HepG2 (cell line): ENCODE results near the gene GFOD1. TPM values are rescaled to one million over a fixed set of nuclear protein-coding genes. Genes with fewer than 3 reads are reported as not detected.

ENCODE experiments used
- ATAC-seq: fragments of 200-7000 bp; cut with Tn5 transposase; 3 replicates; pipeline ENCODE4 v1.9.1; 2020; ENCODE audit warnings: mild to moderate bottlenecking, moderate library complexity
- BruUV-seq: library from RNA; stranded (reverse); fragments of 400-500 nt; replicated peaks from 2 replicates; lab custom pipeline; 2021; lab: Mats Ljungman, UMichigan
- CTCF ChIA-PET: fragments of 300-600 bp; formaldehyde crosslinking; extraction: SDS; loops from one replicate; lab custom pipeline; 2021; ENCODE audit warnings: low total read pairs, inconsistent platforms, low intra/inter-chr PET ratio; lab: Yijun Ruan, JAX
- POLR2A ChIA-PET: fragments of 350-600 bp; sonication (Branson Sonifier 250); formaldehyde crosslinking; loops from one replicate; lab custom pipeline; 2020; ENCODE audit warnings: antibody characterized with exemption, inconsistent platforms; lab: Yijun Ruan, JAX
- DNase-seq: peaks from one replicate; pipeline ENCODE4 v3.0.0-alpha.2; 2015; ENCODE audit warnings: low spot score
- FAIRE-seq: peaks from 3 replicates; lab custom pipeline; 2011; peaks lifted over from hg19 to GRCh38; lab: Jason Lieb, UNC
- H2AFZ ChIP-seq: one replicate; pipeline ENCODE4 v1.6.1; 2011; ENCODE audit warnings: low read length, inconsistent platforms
- H3K27ac ChIP-seq: fragments of 300-600 bp; 3 replicates; pipeline ENCODE4 v1.8.0; 2011; ENCODE audit warnings: mixed run types, mild to moderate bottlenecking, mixed read lengths, low read length, inconsistent platforms; ENCODE audit not compliant: insufficient read depth; ENCODE audit errors: extremely low read length
- H3K27me3 ChIP-seq, 2 experiments: fragments of 200-600 bp in 1 of 2; 2 replicates in 1 of 2; 3 replicates in 1 of 2; pipeline versions ENCODE4 v1.6.0 to v1.8.0; 2011; ENCODE audit warnings: low read length in 2 of 2, mild to moderate bottlenecking in 2 of 2, moderate library complexity in 2 of 2, inconsistent platforms in 1 of 2; ENCODE audit not compliant: insufficient read depth in 2 of 2, control insufficient read depth in 1 of 2
- H3K36me3 ChIP-seq, 2 experiments: fragments of 200-600 bp in 1 of 2; replicated peaks in 1 of 2; 2 replicates in 1 of 2; 3 replicates in 1 of 2; pipeline versions ENCODE4 v1.5.1 to v1.8.0; 2011; ENCODE audit warnings: low read length in 2 of 2, inconsistent platforms in 1 of 2; ENCODE audit not compliant: insufficient read depth in 2 of 2, control insufficient read depth in 1 of 2
- H3K4me1 ChIP-seq: 2 replicates; pipeline ENCODE4 v1.5.1; 2012; ENCODE audit warnings: low read length, inconsistent platforms; ENCODE audit not compliant: insufficient read depth
- H3K4me2 ChIP-seq: 2 replicates; pipeline ENCODE4 v1.6.0; 2011; ENCODE audit warnings: low read depth, low read length, inconsistent platforms
- H3K4me3 ChIP-seq, 3 experiments: fragments of 200-600 bp in 1 of 3; sonication (generic), shearing (Covaris generic) in 1 of 3; replicated peaks in 1 of 3; 2 replicates each; pipeline ENCODE4 v1.5.1; 2011 to 2016; ENCODE audit warnings: low read length in 3 of 3, inconsistent platforms in 2 of 3, low read depth in 2 of 3, mild to moderate bottlenecking in 2 of 3, control low read depth in 1 of 3, mixed read lengths in 1 of 3; ENCODE audit not compliant: insufficient read depth in 1 of 3
- H3K79me2 ChIP-seq: one replicate; pipeline ENCODE4 v1.6.1; 2011; ENCODE audit warnings: low read length, inconsistent platforms; ENCODE audit not compliant: insufficient read depth
- H3K9ac ChIP-seq: 2 replicates; pipeline ENCODE4 v1.6.0; 2011; ENCODE audit warnings: mild to moderate bottlenecking, low read depth, low read length, inconsistent platforms; ENCODE audit not compliant: insufficient read depth
- H3K9me3 ChIP-seq: 2 replicates; pipeline ENCODE4 v1.5.1; 2012; ENCODE audit warnings: mild to moderate bottlenecking, low read length
- H4K20me1 ChIP-seq: 2 replicates; pipeline ENCODE4 v1.6.0; 2011; ENCODE audit warnings: inconsistent platforms, mild to moderate bottlenecking, low read length, moderate library complexity; ENCODE audit not compliant: insufficient read depth
- CCAR2 ChIP-seq: fragments of 200-400 bp; formaldehyde crosslinking; optimal IDR thresholded peaks from 2 replicates; pipeline ENCODE3; 2018; ENCODE audit warnings: low read depth, mild to moderate bottlenecking, low read length, moderate library complexity
- HNRNPUL1 ChIP-seq: fragments of 200-400 bp; formaldehyde crosslinking; IDR thresholded peaks from 2 replicates; pipeline ENCODE4 v1.6.1; 2017; ENCODE audit warnings: low read depth, mild to moderate bottlenecking, low read length, moderate library complexity
- KLF12 ChIP-seq: sonication (generic); formaldehyde crosslinking; IDR thresholded peaks from 2 replicates; pipeline ENCODE4 v1.4.0; 2020; ENCODE audit warnings: missing genetic modification reagents, borderline replicate concordance
- MIXL1 ChIP-seq: IDR thresholded peaks from 2 replicates; pipeline ENCODE4 v1.6.1; 2016
- REPIN1 ChIP-seq: sonication (generic); formaldehyde crosslinking; IDR thresholded peaks from 2 replicates; pipeline ENCODE4 v1.8.0; 2022; ENCODE audit warnings: missing genetic modification reagents, low read depth, mild to moderate bottlenecking, borderline replicate concordance
- SMAD9 ChIP-seq: sonication (generic); formaldehyde crosslinking; IDR thresholded peaks from 2 replicates; pipeline ENCODE4 v1.5.1; 2020; ENCODE audit warnings: mild to moderate bottlenecking, missing genetic modification reagents
- SRSF4 ChIP-seq: fragments of 200-400 bp; formaldehyde crosslinking; IDR thresholded peaks from one replicate; pipeline ENCODE4 v1.6.1; 2018; ENCODE audit warnings: mild to moderate bottlenecking, low read depth, low read length, moderate library complexity; ENCODE audit not compliant: poor library complexity, severe bottlenecking
- TBP ChIP-seq: sonication (generic); formaldehyde crosslinking; IDR thresholded peaks from 2 replicates; pipeline ENCODE4 v1.5.0; 2020; ENCODE audit warnings: missing genetic modification reagents
- ZNF224 ChIP-seq: sonication (generic); formaldehyde crosslinking; IDR thresholded peaks from 2 replicates; pipeline ENCODE4 v1.5.0; 2020; ENCODE audit warnings: mild to moderate bottlenecking, missing genetic modification reagents
- ZNF616 ChIP-seq: sonication (generic); formaldehyde crosslinking; IDR thresholded peaks from 2 replicates; pipeline ENCODE4 v1.5.0; 2020; ENCODE audit warnings: low read depth, mild to moderate bottlenecking, missing genetic modification reagents
- ZNF703 ChIP-seq: sonication (generic); formaldehyde crosslinking; IDR thresholded peaks from 2 replicates; pipeline ENCODE4 v1.5.1; 2020; ENCODE audit warnings: missing genetic modification reagents, mild to moderate bottlenecking, moderate library complexity, borderline replicate concordance
- ZNF709 ChIP-seq: sonication (generic); formaldehyde crosslinking; IDR thresholded peaks from 2 replicates; pipeline ENCODE4 v1.5.0; 2020; ENCODE audit warnings: mild to moderate bottlenecking, missing genetic modification reagents
- ZNF75D ChIP-seq: sonication (generic); formaldehyde crosslinking; IDR thresholded peaks from 2 replicates; pipeline ENCODE4 v1.8.1; 2023; ENCODE audit warnings: missing genetic modification reagents, mild to moderate bottlenecking, borderline replicate concordance
- WGBS: methylation state at CpG from one replicate; pipeline ENCODE4 v1.1.6; 2017; ENCODE audit warnings: low lambda C conversion rate; 5-methylcytosine and 5-hydroxymethylcytosine counted together
- in situ Hi-C: cut with HindIII; loops from 2 replicates; pipeline ENCODE4 v1.10.0; 2017; ENCODE audit warnings: low pct_unique_long_range_greater_than_20kb; ENCODE audit not compliant: extremely low pct_ligation_motif_present
- intact Hi-C: fragments of 100-400 bp; cut with micrococcal nuclease; formaldehyde crosslinking; loops from one replicate; pipeline ENCODE4 v1.10.0; 2022; ENCODE audit not compliant: unreplicated experiment
- polyA plus RNA-seq, 8 experiments: library from polyadenylated mRNA; depleted of rRNA in 3 of 8; stranded (reverse) in 7 of 8; unstranded in 1 of 8; fragments of >200 nt; fragmentation: Illumina TruSeq in 4 of 8; extraction: Trizol in 4 of 8; gene quantifications; 2 replicates each; pipeline versions ENCODE4 v1.2.1 to v1.2.3, GENCODE V29; 2011 to 2016; ENCODE audit warnings: low read depth in 4 of 8, missing spikeins in 1 of 8, mixed read lengths in 1 of 8; ENCODE audit not compliant: insufficient read depth in 1 of 8
- total RNA-seq, 5 experiments: library from RNA; depleted of rRNA; stranded (reverse); fragments of >200 nt; fragmentation: Illumina TruSeq; extraction: Trizol; gene quantifications; 2 replicates each; pipeline ENCODE4 v1.2.3, GENCODE V29; 2016; ENCODE audit warnings: low read depth in 1 of 5
- TF ChIP-seq, protein P1 (sequence below): sonication (generic); formaldehyde crosslinking; IDR thresholded peaks from 2 replicates; pipeline ENCODE4 v1.5.1; 2020; ENCODE audit warnings: missing genetic modification reagents, mild to moderate bottlenecking, borderline replicate concordance
- TF ChIP-seq, protein P2 (sequence below): sonication (generic); formaldehyde crosslinking; conservative IDR thresholded peaks from 2 replicates; pipeline ENCODE4 v1.4.0; 2020; ENCODE audit warnings: missing genetic modification reagents
- TF ChIP-seq, protein P3 (sequence below): sonication (generic); formaldehyde crosslinking; IDR thresholded peaks from 2 replicates; pipeline ENCODE4 v1.5.0; 2020; ENCODE audit warnings: mild to moderate bottlenecking, low read depth, missing genetic modification reagents, borderline replicate concordance

GFOD1 gene
- total and polyA plus RNA-seq, 2 of the 13 experiments (the other 11 are each of a cell fraction or from before 2014, with no cell fraction given), result 1.9 to 6.4 TPM

DNA sequence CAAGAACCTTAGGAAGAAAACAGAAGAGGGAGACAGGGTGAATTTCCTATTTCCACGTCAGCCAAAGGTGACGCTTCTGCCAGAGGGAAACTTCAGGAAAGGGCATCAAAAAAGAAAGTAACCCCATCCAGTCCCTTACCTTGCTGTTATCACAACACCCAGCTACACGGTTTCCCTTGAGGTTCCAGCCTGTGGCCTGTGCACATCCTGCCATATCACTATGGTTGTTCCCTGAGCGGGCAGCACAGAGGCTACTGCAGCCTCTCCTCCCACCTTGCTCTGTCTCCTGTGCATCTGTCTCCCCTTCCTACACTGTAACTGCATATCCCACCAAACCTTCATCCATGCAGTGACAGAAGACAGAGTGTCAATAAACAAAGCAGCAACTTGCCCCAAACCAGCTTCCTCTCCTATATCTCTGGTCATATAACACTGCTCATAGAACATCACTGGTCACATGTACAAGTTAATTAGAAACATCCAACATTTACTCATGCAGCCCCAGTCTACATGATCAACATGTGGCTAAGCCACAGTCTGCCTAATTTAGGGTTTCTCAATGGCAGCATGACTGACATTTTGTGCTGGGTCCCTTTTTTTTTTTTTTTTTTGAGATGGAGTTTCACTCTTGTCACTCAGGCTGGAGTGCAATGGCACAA, 54.7 kb downstream of the GFOD1 start:
- no peak overlapping the region for H2AFZ ChIP-seq
- 89% methylated on average over 4 of the region's 4 CpGs for WGBS
- POLR2A ChIA-PET, result interaction anchor here (1.2 kb wide), 1 partner anchor 54 kb away, joined by 3 read pairs; no protein-coding TSS in a partner anchor

More for the DNA sequence above, 54.7 kb downstream of the GFOD1 start:
- no peaks in the 10 kb centered on the region for H3K27me3 ChIP-seq
- ATAC-seq (no peak), DNase-seq (no peak), FAIRE-seq (no peak)
- no peak overlapping the region for H3K9ac ChIP-seq
- in situ Hi-C loops, result no loop called here
- no peak overlapping the region for H3K4me2 ChIP-seq
- CTCF ChIA-PET, result no interaction called here
- no peak overlapping the region for H3K27ac ChIP-seq
- no peak overlapping the region for H3K4me3 ChIP-seq
- intact Hi-C loops, result no loop called here
- TF ChIP-seq SMAD9 (CRISPR knock-in tag) (no peak), KLF12 (CRISPR knock-in tag) (no peak), ZNF703 (no peak), ZNF709 (CRISPR knock-in tag) (no peak), CCAR2 (no peak), ZNF616 (no peak), HNRNPUL1 (no peak), REPIN1 (CRISPR knock-in tag) (no peak), ZNF224 (CRISPR knock-in tag) (no peak), ZNF75D (CRISPR knock-in tag) (no peak), TBP (no peak), SRSF4 (no peak), MIXL1 (CRISPR knock-in tag) (no peak)
- TF ChIP-seq, protein P1, sequence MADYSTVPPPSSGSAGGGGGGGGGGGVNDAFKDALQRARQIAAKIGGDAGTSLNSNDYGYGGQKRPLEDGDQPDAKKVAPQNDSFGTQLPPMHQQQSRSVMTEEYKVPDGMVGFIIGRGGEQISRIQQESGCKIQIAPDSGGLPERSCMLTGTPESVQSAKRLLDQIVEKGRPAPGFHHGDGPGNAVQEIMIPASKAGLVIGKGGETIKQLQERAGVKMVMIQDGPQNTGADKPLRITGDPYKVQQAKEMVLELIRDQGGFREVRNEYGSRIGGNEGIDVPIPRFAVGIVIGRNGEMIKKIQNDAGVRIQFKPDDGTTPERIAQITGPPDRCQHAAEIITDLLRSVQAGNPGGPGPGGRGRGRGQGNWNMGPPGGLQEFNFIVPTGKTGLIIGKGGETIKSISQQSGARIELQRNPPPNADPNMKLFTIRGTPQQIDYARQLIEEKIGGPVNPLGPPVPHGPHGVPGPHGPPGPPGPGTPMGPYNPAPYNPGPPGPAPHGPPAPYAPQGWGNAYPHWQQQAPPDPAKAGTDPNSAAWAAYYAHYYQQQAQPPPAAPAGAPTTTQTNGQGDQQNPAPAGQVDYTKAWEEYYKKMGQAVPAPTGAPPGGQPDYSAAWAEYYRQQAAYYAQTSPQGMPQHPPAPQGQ (CRISPR knock-in tag), result no peak
- TF ChIP-seq, protein P2, sequence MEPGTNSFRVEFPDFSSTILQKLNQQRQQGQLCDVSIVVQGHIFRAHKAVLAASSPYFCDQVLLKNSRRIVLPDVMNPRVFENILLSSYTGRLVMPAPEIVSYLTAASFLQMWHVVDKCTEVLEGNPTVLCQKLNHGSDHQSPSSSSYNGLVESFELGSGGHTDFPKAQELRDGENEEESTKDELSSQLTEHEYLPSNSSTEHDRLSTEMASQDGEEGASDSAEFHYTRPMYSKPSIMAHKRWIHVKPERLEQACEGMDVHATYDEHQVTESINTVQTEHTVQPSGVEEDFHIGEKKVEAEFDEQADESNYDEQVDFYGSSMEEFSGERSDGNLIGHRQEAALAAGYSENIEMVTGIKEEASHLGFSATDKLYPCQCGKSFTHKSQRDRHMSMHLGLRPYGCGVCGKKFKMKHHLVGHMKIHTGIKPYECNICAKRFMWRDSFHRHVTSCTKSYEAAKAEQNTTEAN (CRISPR knock-in tag), result no peak
- TF ChIP-seq, protein P3, sequence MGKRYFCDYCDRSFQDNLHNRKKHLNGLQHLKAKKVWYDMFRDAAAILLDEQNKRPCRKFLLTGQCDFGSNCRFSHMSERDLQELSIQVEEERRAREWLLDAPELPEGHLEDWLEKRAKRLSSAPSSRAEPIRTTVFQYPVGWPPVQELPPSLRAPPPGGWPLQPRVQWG (CRISPR knock-in tag), result no peak
- H3K9me3 ChIP-seq, result no peaks in the 10 kb centered on the region
- no peaks in the 10 kb centered on the region for H3K79me2 ChIP-seq
- H3K36me3 ChIP-seq, result no peaks in the 10 kb centered on the region
- BruUV-seq, result no TSS peak
- peaks cover 37% of the 10 kb centered on the region for H3K4me1 ChIP-seq
- H4K20me1 ChIP-seq, result no peaks in the 10 kb centered on the region
